GM19452 (cell line): ENCODE measurements around the gene SEMA4B.
"Not testable (repeated sequence)": the region's sequence is repeated elsewhere in the genome, so short reads cannot be mapped to it uniquely, and the experiment has no call there.

Experiments used
- ATAC-seq: cut with Tn5 transposase; IDR thresholded peaks from one replicate; pipeline ENCODE4 v1.9.1; 2021; ENCODE audit not compliant: unreplicated experiment

SEMA4B gene, protein sequence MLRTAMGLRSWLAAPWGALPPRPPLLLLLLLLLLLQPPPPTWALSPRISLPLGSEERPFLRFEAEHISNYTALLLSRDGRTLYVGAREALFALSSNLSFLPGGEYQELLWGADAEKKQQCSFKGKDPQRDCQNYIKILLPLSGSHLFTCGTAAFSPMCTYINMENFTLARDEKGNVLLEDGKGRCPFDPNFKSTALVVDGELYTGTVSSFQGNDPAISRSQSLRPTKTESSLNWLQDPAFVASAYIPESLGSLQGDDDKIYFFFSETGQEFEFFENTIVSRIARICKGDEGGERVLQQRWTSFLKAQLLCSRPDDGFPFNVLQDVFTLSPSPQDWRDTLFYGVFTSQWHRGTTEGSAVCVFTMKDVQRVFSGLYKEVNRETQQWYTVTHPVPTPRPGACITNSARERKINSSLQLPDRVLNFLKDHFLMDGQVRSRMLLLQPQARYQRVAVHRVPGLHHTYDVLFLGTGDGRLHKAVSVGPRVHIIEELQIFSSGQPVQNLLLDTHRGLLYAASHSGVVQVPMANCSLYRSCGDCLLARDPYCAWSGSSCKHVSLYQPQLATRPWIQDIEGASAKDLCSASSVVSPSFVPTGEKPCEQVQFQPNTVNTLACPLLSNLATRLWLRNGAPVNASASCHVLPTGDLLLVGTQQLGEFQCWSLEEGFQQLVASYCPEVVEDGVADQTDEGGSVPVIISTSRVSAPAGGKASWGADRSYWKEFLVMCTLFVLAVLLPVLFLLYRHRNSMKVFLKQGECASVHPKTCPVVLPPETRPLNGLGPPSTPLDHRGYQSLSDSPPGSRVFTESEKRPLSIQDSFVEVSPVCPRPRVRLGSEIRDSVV

DNA sequence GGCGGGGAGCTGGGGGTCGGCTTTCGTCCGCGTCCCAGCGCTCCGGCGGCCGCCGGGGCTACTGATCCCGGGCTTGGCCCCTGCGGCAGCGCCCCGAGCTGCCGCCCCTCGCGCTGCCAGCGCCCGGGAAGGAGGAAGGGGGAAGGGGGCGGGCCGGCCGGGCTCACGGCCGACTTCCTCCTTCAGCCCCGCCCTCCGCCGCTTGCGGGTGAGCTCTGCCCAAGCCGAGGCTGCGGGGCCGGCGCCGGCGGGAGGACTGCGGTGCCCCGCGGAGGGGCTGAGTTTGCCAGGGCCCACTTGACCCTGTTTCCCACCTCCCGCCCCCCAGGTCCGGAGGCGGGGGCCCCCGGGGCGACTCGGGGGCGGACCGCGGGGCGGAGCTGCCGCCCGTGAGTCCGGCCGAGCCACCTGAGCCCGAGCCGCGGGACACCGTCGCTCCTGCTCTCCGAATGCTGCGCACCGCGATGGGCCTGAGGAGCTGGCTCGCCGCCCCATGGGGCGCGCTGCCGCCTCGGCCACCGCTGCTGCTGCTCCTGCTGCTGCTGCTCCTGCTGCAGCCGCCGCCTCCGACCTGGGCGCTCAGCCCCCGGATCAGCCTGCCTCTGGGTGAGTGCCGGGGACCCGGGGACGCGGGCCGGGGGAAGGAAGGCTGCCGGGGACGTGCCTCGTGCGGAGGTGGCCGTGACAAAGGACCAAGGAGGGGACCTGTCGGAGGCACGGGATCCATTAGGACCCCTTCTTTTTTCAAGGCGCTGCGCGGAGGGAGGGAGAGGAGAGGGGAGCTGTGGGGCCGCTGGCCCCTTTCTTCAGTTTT is at the start of gene SEMA4B:
SEMA4B (plus strand) TSS at position 201 of the 814 bp plus-strand sequence; CDS start at position 450, 249 bp downstream.
- ATAC-seq = peak; percentile 86

DNA sequence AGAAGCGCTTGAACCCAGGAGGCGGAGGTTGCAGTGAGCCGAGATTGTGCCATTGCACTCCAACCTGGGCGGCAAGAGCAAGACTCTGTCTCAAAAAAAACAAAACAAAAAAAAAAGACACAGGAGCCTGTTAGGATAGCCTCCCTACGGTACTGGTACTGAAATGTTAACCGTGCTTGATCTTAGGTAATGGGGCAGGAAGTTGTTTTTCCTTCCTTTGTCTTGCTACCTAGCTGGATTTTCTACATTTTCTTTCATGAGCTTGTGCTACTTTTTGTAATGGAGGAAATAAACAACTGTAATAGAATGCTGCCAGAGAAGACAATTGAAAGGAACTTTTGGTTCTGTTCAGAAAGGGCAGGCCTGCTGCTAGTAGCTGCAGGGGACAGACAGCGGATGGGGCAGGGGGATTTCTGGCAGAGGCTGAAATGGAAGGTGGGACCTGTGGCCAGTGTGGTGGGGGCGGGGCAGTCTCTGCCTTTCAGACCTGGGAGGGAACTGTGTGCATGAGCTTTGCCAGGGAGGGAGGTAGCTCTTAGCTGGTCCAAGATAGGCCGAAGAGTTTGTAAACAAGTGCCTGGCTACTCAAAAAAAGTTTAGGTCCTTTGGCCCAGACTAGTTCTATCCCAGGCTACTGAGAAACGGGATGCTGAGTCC is 49.0 kb upstream of the SEMA4B start:
- no peak for ATAC-seq

DNA sequence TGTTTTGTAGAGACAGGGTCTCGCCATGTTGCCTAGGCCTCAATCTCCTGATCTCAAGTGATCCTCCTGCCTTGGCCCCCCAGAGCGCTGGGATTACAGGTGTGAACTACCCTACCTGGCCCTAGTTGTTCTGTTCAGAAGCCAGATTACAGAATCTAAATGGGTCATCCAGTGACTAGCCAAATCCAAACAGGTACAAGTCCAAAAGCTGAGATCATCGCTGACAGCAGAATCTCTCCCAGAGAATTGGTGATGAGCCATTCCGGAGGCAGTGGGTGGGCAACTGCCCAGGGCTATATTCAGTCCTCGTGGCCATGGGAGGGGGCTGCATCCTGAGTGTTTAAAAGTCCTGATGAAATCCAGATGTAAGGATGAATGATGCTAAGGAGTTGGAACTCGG is 47.5 kb upstream of the SEMA4B start:
- ATAC-seq = no peak

DNA sequence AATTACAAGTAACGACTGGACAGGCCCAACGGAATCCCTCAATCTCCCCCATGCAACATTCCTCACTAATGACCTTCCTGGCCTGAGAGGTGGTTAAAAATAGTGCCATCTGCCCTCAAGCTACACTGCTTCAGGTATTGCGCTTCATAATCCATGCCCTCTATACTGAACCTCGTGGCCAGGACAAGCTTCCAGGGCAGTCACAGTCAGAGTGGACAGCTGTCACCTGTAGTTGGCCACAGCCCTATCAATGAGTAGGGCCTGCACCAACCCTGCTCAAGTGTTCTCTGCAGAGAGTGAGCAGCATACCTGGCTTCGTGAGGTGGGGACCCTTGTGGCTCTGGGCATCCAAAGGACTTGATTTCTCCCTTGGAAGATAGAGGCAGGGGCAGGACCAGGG is 46.9 kb upstream of the SEMA4B start:
- ATAC-seq = no peak

DNA sequence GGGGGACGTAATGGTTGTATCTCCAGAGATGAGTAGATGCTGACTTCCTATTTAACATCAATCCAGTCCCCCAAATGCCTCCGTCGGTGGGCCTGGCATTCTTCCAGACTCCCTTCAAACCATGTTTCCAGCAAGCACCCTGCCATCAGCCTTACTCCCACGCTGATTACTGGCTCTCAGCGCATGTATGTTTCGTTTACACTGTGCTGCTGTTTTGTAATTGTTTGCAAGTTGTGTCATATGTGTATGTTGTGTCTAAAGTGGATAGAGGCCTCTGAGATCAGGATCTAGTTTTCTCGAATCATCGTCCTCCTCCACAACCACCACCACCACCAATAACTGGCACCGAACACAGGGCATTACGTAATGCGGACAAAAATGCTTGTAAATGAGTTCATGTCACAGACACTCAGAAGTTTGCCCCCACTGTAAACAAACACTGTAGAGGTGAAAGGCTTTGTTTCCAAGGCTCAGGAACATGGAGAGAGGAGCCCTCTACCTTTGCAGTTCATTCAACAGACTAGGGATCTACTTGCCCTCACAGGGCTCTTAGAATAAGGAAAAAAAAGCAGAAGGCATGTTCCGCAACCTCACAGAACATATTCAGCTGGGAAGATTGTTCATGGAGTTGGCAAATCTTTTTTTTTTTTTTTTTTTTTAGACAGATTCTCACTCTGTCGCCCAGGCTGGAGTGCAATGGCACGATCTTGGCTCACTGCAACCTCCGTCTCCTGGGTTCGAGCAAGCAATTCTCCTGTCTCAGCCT is 46.1 kb upstream of the SEMA4B start:
- no peak for ATAC-seq

DNA sequence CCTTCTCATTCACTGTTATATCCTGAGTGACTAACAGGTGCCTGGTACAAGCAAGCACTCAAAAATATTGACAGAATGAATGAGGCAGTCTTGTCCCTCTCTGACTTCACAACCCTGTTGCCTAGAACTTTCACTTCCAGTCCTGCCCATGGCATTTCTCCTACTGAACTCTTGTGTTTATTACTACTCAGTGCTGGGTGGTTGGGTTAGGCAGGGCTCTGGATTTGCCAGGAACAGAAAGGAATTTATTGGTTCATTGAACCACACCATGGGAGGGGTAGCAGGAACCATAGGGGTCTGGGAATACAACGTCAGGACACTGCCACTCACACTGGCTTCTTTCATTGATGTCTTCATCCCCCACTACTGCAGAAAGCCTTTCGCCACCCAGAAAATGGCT is 41.9 kb upstream of the SEMA4B start:
- ATAC-seq = no peak

DNA sequence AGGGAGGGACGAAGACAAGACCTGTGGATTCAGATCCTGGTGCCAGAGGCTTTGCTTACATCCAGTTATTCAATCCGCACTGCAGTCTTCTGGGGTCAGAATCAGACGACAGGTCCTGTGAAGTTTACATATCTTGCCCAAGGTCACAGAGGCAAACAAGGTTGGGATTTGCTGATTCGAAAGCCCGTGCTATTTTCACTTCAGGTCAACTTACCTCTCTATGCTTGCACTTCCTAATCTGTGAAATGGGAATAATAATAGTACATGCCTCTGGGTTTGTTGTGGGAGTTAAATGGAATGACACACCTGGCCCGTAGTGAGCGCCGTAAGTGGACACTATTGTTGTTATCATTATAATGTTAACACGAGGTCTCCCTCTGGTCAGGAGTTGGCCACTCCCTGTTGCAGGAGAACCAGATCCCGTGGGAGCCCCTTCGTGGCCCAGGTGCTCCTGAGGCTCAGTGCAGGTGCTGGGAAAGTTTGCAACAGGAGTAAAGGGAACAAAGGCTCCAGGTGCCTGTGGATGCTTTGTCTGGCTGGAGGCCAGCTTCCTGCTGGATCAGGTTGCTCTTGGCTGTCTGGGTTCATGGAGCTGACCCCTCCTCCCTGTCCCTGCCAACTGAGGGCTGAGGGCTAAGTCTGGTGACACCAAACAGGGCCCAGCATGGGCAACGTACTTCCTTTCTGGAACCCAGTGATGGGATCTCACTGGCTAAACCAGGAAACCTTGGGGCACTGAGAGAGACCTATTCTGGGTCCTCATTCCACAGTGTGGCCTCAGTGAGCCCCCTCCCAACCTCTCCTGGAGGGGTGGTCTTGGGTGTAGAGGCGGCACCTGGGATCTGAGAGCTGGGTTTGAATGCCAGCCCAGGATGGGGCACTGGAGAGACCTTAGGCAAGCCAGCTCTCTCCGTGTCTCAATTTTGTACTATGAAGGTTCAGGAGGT is 40.1 kb upstream of the SEMA4B start:
- no peak for ATAC-seq

DNA sequence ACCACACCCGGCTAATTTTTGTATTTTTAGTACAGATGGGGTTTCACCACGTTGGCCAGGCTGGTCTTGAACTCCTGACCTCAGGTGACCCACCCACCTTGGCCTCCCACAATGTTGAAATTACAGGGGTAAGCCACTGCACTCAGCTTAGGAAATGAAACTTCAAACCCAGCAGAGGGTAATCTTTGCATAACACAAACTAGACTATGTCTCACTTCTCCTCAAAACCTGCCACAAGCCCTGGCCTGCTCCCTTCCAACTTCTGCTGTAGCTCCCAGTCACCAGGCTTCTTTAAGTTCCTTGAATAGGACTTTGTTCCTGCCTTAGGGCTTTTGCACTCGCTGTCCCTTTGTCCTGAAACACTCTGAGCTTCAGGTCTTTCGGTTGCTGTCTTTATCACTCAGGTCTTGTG is 39.2 kb upstream of the SEMA4B start:
- ATAC-seq = peak; percentile 68

DNA sequence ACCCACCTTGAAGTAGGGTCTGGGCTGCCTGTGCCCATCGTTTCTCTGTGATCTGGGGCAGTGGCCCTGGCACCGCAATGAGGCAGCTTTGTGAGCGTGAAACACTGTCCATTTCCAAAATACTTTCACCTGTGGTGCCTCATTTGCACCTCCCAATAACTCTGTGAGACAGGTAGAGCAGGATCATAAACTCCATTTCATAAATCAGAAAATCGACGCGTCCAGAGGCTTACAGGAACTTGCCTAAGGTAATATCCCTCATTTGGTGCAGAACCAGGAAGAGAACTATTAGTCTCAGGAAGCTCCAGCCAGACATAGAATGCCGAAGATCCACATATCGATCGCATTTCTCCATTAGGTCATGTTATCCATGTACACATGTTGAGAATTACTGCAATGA is 38.2 kb upstream of the SEMA4B start:
- no peak for ATAC-seq

DNA sequence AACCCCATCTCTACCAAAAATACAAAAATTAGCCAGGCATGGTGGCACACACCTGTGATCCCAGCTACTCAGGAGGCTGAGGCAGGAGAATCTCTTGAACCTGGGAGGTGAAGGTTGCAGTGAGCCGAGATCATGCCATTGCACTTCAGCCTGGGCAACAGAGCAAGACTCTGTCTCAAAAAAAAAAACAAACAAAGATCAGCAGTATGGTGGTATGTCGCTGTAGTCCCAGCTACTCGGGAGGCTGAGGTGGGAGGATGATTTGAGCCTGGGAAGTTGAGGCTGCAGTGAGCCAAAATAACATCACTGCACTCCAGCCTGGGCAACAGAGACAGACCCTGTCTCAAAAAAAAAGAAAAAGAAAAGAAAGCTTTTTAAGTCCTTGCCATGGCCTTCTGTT is 36.9 kb upstream of the SEMA4B start:
- not testable (repeated sequence) for ATAC-seq

DNA sequence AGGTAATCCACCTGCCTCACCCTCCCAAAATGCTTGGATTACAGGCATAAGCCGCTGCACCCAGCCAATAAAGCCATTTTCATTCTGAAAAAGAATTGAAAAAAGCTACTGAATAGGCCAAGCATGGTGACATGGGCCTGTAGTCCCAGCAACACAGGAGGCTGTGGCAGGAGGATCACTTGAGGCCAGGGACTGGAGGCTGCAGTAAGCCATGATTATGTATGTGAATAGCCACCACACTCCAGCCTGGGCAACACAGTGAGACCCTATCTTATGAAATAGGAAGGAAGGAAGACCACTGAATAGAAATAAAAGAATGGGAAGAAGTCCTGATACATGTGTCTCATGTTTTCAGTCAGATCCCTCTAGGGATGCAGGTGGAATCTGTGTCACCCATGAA is 36.0 kb upstream of the SEMA4B start:
- no peak for ATAC-seq

DNA sequence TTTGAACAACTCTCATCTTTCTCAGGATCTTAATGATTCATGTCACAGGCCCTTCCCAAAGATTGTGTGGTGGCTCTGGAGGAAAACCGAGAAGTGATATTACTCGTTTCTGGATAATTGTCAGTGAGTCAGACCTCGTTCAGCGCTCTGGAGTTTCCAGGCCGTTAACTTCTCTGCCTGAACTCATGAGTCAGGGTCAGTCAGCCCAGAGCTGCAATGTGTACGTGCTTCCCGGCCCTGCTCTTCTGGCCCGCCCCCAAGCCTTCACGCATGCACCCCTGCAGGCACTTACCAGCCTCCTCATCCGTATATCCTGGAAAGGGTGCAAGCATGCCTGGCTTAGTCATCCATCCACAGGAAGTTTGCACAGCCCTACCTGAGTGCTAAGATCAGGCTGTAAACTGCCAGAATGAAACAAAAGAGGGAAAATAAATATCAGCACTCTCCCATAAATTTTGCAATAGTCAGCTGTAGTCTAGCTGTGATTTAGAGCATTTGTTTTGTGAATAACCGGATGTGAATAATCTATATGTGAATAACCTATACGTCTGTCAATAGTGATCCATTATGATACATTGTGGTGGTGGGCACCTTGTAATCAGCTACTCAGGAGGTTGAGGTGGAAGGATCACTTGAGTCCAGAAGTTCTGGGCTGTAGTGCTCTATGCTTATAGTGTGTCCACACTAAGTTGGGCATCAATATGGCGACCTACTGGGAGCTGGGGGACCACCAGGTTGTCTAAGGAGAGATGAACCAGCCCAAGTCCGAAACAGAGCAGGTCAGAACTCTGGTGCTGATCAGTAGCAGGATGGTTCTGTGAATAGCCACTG is 35.3 kb upstream of the SEMA4B start:
- no peak for ATAC-seq

DNA sequence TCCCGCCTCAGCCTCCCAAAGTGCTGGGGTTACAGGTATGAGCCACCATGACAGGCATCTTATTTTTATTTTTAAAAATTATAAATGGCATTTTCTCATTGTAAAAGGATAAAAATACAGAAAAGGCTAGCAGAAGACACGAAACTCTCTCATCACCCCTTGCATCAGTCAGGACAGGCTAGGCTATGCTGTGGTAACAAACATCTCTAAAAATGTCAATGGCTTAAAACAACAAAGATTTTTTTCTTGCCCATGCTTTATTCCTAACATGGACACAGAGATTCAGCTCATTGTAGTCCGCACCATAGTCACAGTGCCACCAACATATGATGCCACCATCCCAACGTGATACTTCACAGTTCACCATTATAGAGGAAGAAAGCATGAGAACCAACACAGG is 34.0 kb upstream of the SEMA4B start:
- no peak for ATAC-seq

DNA sequence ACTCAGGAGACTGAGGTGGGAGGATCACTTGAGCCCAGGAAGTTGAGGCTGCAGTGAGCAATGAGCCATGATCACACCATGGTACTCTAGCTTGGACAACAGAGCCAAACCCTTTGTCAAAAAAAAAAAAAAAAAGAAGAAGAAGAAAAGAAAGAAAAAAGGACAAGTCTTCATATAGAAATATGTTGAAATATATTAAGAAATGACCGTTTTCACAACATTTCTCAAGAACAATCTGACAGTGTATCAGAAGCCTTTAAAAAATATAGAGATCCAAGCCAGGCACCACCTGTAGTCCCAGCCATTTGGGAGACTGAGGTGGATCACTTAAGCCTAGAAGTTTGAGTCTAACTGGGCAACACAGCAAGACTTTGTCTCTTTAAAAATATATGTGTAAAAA is 29.5 kb upstream of the SEMA4B start:
- no peak for ATAC-seq

DNA sequence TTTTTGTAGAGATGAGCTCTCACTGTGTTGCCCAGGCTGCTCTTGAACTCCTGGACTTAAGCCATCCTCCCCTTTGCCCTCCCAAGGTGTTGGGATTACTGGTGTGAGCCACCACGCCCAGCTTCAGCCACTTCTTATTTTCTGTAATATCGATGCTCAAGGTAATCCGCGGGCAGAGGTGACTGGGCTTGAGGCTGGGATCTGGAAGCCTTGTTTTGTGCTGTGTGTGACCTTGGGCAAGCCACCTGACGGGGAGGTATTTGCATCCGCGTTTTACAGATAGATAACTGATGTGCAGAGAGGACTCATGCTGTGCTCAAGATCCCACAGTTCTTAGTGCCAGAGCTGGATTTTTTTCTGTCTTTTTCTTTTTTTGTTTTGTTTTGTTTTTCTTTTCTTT is 27.8 kb upstream of the SEMA4B start:
- no peak for ATAC-seq

DNA sequence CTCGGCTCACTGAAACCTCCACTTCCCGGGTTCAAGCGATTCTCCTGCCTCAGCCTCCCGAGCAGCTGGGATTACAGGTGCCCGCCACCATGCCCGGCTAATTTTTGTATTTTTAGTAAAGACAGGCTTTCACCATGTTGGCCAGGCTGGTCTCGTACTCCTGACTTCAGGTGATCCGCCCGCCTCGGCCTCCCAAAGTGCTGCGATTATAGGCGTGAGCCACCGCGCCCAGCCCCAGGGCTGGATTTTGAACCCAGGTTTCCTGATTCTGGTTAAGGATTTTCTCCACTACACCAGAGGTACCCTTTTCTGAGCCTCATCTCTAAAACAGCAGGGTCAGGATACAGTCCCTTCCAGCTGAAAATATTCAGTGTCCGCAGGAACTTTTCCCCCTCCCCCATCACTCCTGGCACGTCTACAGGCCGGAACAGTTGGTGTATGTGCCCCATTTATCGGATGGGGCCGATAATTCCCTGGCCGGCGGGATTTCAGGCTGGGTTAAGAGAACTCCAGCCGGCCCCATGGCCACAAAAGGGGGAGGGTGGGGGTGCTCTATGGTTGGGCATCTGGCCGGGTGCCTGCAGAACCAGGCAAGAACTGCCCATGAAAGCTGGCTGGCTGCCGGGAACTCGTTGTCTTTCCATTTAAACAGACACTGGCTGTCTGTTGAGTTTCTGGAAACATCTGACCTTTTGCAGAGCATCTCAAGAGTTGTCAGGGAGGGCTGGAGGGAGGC is 26.8 kb upstream of the SEMA4B start:
- ATAC-seq = no peak

DNA sequence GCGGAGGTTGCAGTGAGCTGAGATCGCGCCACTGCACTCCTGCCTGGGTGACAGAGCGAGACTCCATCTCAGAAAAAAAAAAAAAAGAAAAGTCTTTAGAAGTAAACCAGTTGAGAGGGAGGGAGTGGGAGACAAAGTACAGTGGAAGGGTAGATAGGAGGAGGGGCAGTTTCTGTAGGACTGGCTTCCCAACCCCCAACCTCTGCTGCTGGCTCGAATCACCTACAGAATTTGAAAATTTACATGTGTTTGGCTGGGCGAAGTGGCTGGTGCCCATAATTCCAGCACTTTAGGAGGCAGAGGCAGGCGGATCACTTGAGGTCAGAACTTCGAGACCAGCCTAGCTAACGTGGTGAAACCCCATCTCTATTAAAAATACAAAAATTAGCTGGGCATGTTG is 24.1 kb upstream of the SEMA4B start:
- no peak for ATAC-seq
